NCI-H524 (cell line): Measurements from ENCODE around the gene ATP2B3.

ENCODE experiments used
- DNase-seq, 2 experiments: peaks; one replicate each; lab custom pipeline; 2025; lab: John Stamatoyannopoulos, UW

The ATP2B3 gene

GRCh38 chrX:153517423-153517822 lies at the start of gene ATP2B3:
TSS of gene ATP2B3 (plus strand) at chrX:153517642. CDS start at chrX:153536248, 18,606 bp downstream.
- DNase-seq = peak in 1 of 2 experiments; percentile 44

- no peak for DNase-seq
Observed at GRCh38 chrX:153468008-153468580, 49.3 kb upstream of the ATP2B3 start.

GRCh38 chrX:153469811-153470410 lies 47.5 kb upstream of the ATP2B3 start:
- peak in 1 of 2 experiments; percentile 43 for DNase-seq

GRCh38 chrX:153470411-153471363 lies 46.8 kb upstream of the ATP2B3 start, which contains the start of gene HAUS7:
TSS of gene HAUS7 (minus strand) at chrX:153470576. CDS start at chrX:153470557, 19 bp downstream.
- DNase-seq = peak; percentile 90 to 94

GRCh38 chrX:153471663-153472280 lies 45.7 kb upstream of the ATP2B3 start:
- no peak for DNase-seq

GRCh38 chrX:153473126-153473525 lies 44.3 kb upstream of the ATP2B3 start:
- no peak for DNase-seq

- no peak for DNase-seq
Observed at GRCh38 chrX:153474266-153474665, 43.2 kb upstream of the ATP2B3 start.

GRCh38 chrX:153474718-153475117 lies 42.7 kb upstream of the ATP2B3 start:
- DNase-seq = no peak

GRCh38 chrX:153475271-153475670 lies 42.2 kb upstream of the ATP2B3 start:
- no peak for DNase-seq

GRCh38 chrX:153475751-153476281 lies 41.6 kb upstream of the ATP2B3 start:
- peak in 1 of 2 experiments; percentile 61 for DNase-seq

GRCh38 chrX:153476666-153477363 lies 40.6 kb upstream of the ATP2B3 start:
- DNase-seq = peak in 1 of 2 experiments; percentile 75

- DNase-seq = no peak
Observed at GRCh38 chrX:153477364-153477857, 40.0 kb upstream of the ATP2B3 start.

GRCh38 chrX:153477901-153478300 lies 39.5 kb upstream of the ATP2B3 start:
- no peak for DNase-seq

GRCh38 chrX:153478746-153479145 lies 38.7 kb upstream of the ATP2B3 start:
- no peak for DNase-seq

GRCh38 chrX:153481043-153481442 lies 36.4 kb upstream of the ATP2B3 start:
- no peak for DNase-seq

- DNase-seq = no peak
Observed at GRCh38 chrX:153482376-153483015, 34.9 kb upstream of the ATP2B3 start.

GRCh38 chrX:153485396-153486080 lies 31.9 kb upstream of the ATP2B3 start:
- peak in 1 of 2 experiments; percentile 59 for DNase-seq

- DNase-seq = no peak
Observed at GRCh38 chrX:153486171-153486570, 31.3 kb upstream of the ATP2B3 start.

- no peak for DNase-seq
Observed at GRCh38 chrX:153487590-153488071, 29.8 kb upstream of the ATP2B3 start.
